ENCODE measurements around the gene ACTL6B.

DNA sequence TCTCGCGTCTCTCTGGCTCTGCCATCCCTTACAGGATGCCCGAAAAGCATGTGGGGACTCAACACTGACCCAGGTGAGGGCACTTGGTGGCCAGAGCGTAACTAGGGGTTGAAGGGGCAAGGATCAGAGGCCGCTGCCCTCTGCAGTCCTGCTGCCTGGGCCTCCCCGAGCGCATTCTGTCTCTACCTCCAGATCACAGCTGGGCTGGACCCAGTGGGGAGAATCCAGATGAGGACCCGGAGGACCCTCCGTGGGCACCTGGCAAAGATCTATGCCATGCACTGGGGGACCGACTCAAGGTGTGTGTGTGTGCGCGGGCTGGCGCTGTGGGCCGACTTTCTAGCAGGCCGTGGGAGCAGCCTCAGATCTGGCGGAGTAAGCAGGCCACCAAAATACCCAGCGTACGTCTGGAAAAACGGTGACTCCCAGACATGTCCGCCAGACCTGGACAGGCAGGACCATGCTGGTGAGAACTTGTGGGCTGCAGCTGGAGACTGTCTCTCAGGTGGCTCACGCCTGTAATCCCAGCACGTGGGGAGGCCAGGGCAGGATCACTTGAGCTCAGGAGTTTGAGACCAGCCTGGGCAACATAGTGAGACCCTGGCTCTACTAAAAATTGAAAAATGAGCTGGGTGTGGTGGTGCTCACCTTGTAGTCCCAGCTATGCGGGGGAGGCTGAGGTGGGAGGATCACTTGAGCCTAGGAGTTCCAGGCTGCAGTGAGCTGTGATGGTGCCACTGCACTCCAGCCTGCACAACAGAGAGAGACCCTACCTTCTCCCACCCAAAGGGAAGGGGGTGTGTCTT, 20.5 kb upstream of the ACTL6B start:
- TF ChIP-seq CTCF (IDR thresholded peaks at IDR 0.05), result no peak
- TF ChIP-seq POLR2AphosphoS5 (IDR thresholded peaks at IDR 0.05), result no peak
- no peak for TF ChIP-seq POLR2A (IDR thresholded peaks at IDR 0.05)
